ENCODE results near the gene ATP5MC3.

The ATP5MC3 gene

GRCh38 chr2:175181877-175182308 lies 383 bp upstream of the ATP5MC3 start:
- no peak for DNase-seq (ENCODE audit: low read depth)
- peak overlapping the region; percentile 57 for H3K4me3 ChIP-seq (ENCODE audit: low read depth, low read length)
- TF ChIP-seq CTCF (IDR thresholded peaks at IDR 0.05; ENCODE audit: low read depth, low read length, missing control alignments), result no peak

GRCh38 chr2:175180701-175181103 lies 808 bp downstream of the ATP5MC3 start:
- no peak for DNase-seq (ENCODE audit: low read depth)
- TF ChIP-seq CTCF (IDR thresholded peaks at IDR 0.05; ENCODE audit: low read depth, low read length, missing control alignments), result no peak
- H3K4me3 ChIP-seq (ENCODE audit: low read depth, low read length), result peak overlapping the region; percentile 57

- TF ChIP-seq CTCF (IDR thresholded peaks at IDR 0.05; ENCODE audit: low read depth, low read length, missing control alignments), result no peak
- DNase-seq (ENCODE audit: low read depth), result no peak
- no peak overlapping the region for H3K4me3 ChIP-seq (ENCODE audit: low read depth, low read length)
Measured at GRCh38 chr2:175176624-175177023, 4.9 kb downstream of the ATP5MC3 start.

GRCh38 chr2:175175896-175176295 lies 5.6 kb downstream of the ATP5MC3 start:
- no peak overlapping the region for H3K4me3 ChIP-seq (ENCODE audit: low read depth, low read length)
- TF ChIP-seq CTCF (IDR thresholded peaks at IDR 0.05; ENCODE audit: low read depth, low read length, missing control alignments), result no peak
- DNase-seq (ENCODE audit: low read depth), result no peak

- no peak for DNase-seq (ENCODE audit: low read depth)
- no peak for TF ChIP-seq CTCF (IDR thresholded peaks at IDR 0.05; ENCODE audit: low read depth, low read length, missing control alignments)
- H3K4me3 ChIP-seq (ENCODE audit: low read depth, low read length), result no peak overlapping the region
Measured at GRCh38 chr2:175175320-175175719, 6.2 kb downstream of the ATP5MC3 start.

GRCh38 chr2:175170659-175171304 lies 10.7 kb downstream of the ATP5MC3 start:
- no peak for TF ChIP-seq CTCF (IDR thresholded peaks at IDR 0.05; ENCODE audit: low read depth, low read length, missing control alignments)
- no peak overlapping the region for H3K4me3 ChIP-seq (ENCODE audit: low read depth, low read length)
- no peak for DNase-seq (ENCODE audit: low read depth)

- no peak for DNase-seq (ENCODE audit: low read depth)
- H3K4me3 ChIP-seq (ENCODE audit: low read depth, low read length), result peak overlapping the region; percentile 79; the same call in 1 of the 2 replicates
- TF ChIP-seq CTCF (IDR thresholded peaks at IDR 0.05; ENCODE audit: low read depth, low read length, missing control alignments), result no peak
Measured at GRCh38 chr2:175169191-175169590, 12.3 kb downstream of the ATP5MC3 start.
